ENCODE data around the gene LRRC70.
"Not testable (repeated sequence)": the region's sequence is repeated elsewhere in the genome, so short reads cannot be mapped to it uniquely, and the experiment has no call there.

The LRRC70 gene

DNA sequence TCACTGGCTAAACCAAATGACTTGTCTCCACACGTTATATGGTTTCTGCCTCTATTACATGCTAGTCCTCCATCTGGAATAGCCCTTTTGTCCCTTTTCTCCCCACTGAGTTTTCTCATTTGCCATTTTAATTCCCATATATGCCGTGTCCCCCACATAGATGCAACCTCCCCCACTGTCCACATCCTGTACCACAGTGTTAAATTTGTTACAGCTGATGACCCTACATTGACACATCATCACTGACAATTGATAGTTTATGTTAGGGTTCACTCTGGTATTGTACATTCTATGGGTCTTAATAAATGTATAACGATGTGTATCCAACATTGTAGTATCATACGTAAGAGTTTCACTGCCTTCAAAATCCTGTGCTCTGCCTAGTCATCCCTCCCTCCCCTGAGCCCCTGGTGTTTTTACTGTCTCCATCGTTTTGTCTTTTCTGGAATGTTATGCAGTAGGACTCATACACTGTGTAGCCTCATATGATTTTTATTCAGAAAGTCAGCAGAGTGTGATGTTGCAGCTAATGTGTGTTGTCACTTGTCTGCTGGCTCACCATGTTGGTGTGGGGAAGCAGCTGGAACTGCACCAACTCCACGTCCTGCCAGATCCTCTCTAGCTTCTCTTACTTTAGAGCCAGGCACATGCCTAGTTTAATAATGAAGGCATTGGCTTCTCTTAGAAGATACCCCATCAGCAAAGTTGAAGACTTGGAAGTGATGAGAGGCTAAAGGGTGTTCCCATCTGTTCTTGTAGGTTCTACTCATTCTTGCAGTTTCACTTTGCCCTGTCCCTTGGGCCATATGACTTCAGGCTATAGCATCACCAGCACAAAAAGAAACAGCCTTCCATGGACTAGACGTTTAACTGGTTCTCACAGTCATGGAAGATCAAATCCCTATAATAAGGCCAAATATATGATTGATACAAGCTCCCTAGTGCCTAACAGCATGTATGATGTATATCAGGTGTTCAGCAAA lies 30.2 kb downstream of the LRRC70 start:
- DNase-seq (ENCODE audit: low read depth), result no peak

DNA sequence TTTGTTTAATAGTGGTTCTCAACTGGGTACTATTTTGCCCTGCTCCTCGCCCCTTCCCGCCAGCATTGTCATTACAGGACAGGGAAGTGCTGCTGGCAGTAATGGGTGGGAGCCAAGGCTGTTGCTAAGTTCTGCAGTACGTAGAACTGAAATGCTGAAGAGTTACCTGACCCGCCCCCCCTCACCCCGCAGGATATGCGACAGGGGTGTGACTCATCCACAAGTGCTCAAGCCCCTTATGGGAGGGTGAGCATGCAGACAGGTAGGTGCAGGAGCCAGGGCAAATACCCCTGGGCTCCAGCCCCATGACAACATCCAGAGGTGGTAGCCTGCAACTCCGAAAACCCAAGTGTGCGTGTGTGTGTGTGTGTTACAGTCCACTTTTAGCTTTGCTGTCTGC lies 35.7 kb downstream of the LRRC70 start:
- no peak for DNase-seq (ENCODE audit: low read depth)

DNA sequence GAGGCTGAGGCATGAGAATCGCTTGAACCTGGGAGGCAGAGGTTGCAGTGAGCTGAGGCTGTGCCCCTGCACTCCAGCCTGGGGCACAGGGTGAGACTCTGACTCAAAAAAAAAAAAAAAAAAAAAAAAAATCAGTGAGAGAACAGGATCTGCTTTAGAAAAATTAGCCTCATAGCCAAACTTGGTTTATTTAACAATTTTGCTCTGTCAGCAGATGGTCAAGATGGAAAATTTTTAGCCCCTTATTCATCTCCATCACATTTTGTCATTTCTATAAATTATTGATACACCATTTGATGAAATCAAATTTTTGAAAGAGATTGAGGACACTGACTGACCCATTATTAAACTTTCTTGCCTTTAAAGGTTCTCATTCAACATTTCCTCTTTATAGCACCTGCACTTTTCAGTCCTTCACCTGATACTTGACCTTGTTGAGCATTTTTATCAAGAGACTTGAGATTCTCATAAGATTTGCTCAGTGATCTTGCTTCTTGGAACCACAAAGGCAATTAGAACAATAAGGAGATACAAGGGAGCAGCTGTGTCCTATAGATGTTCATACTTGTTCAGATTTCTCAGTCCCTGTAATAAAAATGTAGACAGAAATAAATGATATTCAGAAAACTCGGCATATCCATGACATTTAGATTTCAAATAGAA lies 38.1 kb downstream of the LRRC70 start:
- DNase-seq (ENCODE audit: low read depth), result no peak

DNA sequence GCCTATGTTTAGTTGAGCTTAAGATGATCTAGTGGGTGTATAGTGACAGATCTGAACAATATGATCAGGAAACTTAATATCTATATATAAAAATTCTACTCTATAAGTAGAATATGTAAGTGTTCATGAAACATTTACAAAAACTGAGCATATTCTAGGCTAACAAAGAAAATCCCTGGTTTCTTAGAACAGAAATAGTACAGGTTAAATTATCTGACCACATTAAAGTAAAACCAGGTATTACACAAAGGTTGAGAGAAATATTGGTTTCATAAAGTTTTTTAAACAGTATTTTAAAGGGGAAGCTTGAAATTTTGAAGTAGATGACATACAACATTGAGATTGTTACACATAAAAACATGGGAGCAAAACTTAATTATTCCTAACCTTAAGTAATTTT lies 39.3 kb downstream of the LRRC70 start:
- no peak for DNase-seq (ENCODE audit: low read depth)

DNA sequence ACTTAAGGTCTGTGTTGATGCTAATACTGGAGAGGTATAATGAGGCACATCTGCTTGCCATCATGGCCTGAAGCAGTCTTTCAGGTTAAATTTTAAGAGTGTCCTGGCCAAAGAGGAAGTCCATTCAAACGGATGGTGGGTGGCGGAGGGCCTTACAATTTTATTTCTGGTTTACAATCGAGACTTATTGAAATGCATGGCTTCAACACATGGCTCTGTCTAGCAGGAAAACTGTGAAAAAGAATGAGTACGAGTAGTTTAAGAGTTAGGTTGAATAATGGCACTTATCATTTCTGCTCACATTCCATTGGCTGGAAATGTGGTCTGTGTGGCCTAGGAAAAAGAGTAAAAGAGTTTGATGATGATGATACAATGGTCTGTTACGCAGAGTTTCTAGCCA lies 42.1 kb downstream of the LRRC70 start:
- no peak for DNase-seq (ENCODE audit: low read depth)

DNA sequence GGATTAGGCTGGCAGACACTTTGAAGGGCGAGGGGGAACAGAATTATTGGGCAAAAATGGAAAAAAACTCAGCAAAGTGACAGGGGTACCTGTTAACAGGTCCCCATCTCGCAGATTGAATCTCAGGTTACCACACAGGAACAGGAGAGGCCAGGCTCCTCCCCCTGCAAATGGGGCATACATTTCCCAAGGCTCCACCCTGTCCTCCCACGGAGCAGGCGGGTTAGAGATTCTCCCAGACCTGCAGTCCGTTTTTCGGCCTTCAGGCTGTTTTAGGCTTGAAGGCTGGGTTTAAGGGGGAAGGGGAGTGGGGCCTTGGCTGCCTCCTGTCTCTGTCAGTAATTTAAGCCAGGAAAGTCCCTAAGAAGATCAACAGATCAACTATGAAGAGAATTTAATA lies 42.7 kb downstream of the LRRC70 start:
- no peak for DNase-seq (ENCODE audit: low read depth)

DNA sequence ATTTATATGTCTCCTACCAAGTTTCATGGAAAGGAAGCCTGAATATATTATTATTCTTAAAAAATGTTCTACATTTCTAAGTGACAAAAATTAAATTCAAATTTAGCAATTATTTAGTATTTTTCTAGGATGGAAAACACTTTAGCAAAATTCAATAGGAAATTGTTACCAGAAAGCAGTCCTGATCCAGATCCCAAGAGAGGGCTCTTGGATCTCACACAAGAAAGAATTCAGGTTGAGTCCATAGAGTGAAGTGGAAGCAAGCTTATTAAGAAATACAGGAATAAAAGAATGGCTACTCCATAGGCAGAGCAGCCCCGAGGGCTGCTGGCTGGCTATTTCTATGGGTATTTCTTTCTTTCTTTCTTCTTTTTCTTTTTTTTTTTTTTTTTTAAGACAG lies 44.7 kb downstream of the LRRC70 start:
- DNase-seq (ENCODE audit: low read depth), result no peak

DNA sequence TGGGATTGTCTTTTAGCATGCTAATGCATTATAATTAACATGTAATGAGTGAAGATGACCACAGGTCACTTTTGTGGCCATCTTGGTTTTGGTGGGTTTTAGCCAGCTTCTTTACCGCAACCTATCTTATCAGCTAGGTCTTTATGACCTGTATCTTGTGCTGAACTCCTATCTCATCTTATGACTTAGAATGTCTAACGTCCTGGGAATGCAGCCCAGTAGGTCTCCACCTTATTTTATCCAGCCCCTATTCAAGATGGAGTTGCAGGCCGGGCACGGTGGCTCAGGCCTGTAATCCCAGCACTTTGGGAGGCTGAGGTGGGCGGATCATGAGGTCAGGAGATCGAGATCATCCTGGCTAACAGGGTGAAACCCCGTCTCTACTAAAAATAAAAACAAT lies 45.8 kb downstream of the LRRC70 start:
- DNase-seq (ENCODE audit: low read depth), result not testable (repeated sequence)

DNA sequence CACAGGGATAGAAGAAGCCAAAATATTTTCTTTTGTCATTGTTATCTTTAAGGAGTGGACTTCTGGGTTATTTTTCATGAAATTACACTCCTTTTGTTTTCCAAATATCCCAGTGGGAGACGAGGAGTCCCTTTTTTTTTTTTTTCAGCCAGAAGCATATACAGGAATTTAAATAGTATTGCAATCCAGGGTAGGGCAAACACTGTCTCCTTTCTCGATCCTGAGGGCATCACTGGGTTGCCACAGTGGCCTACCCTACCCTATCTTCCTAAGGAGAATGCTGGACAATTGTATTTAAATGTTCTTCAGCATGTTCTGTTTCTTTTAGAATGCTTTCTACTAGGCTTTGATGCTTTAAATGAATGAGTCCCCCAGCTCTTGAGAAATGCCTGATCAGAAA lies 47.9 kb downstream of the LRRC70 start:
- no peak for DNase-seq (ENCODE audit: low read depth)

DNA sequence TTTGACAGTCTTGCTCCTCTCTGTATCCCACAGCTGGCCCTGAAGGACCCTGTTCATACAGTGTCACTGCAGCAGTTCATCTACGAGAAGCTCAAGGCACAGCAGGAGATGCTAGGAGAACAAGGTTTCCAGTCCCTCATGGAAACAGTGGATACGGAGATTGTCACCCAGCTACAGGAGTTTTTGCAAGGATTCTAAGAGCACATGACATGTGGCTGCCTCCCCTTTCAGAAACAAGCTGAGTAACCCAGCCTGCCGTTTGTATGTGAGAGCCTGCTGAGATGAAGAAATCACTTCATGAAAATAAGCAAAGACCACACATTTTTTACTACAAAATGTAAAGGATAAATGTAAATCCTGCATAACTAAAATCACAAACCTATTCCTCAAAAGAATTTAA lies 48.5 kb downstream of the LRRC70 start:
- DNase-seq (ENCODE audit: low read depth), result no peak

DNA sequence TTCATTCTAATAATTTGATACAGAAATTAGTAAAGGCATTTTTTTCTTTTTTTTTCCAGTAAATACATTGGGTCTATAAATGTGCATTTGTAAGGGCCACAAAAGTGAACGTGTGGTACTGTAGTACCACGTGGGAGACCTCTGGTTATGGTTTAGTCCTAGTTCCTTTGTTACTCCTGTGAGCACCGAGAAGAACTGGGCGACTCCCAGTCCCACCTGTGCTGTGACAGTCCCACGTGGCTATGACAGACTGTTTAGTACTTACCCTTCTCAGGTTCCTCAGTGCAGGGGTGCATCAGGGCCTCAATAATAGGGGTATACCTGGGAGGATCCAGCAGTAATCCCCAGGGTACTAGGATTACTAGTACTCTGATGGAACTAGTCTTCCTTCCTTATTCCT lies 49.3 kb downstream of the LRRC70 start:
- DNase-seq (ENCODE audit: low read depth), result no peak
